ENCODE data around the gene PPP4C.

- TF ChIP-seq USF2 (IDR thresholded peaks at IDR 0.05; ENCODE audit: low read length) (no peak), CTCF (IDR thresholded peaks at IDR 0.05; ENCODE audit: control extremely low read depth in 1 of 3, insufficient read depth in 1 of 3, low read depth in 1 of 3, low read length in 3 of 3) (no peak)
These were observed 44.7 kb downstream of the PPP4C start for GRCh38 chr16:30120340-30121105.
